GM12874 (cell line): ENCODE measurements around the gene TUBE1.

Source experiments
- TF ChIP-seq, protein P1 (sequence below): IDR thresholded peaks from 2 replicates; pipeline ENCODE4 v1.5.1; 2011; ENCODE audit warnings: low read depth, mild to moderate bottlenecking, control low read depth, low read length, moderate library complexity; ENCODE audit not compliant: insufficient read depth

The TUBE1 gene

DNA sequence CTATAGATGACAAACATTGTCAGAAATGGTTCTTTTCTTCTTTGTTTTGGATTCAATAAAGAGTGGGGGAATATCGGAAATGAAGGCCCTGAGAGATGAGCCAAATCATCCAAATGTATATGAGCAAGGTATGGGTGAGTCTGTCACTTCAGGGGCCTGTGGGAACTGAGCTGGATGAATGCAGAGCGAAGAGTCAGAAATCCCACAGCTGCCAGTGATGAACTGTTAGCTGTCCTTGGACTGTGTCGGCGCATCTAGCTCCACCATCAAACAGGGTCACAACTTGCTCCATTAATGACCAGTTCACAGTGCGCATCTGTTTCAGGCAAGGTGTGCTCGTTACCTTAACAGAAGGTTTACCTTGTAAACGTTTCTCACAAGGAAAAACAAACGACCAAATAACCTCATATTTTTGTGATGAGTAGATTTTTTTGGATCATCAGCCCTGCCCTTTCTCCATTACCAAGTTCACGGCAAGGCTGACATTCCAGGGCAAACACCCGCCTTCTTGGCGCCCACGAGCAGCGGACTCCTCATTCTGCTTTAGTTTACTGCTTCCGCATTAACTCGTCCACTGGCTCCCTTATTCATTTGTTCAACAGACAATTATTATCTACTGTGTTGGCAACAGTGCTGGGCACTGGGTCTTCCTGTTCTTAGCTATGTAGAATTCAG, 48.4 kb downstream of the TUBE1 start:
- TF ChIP-seq, protein P1, sequence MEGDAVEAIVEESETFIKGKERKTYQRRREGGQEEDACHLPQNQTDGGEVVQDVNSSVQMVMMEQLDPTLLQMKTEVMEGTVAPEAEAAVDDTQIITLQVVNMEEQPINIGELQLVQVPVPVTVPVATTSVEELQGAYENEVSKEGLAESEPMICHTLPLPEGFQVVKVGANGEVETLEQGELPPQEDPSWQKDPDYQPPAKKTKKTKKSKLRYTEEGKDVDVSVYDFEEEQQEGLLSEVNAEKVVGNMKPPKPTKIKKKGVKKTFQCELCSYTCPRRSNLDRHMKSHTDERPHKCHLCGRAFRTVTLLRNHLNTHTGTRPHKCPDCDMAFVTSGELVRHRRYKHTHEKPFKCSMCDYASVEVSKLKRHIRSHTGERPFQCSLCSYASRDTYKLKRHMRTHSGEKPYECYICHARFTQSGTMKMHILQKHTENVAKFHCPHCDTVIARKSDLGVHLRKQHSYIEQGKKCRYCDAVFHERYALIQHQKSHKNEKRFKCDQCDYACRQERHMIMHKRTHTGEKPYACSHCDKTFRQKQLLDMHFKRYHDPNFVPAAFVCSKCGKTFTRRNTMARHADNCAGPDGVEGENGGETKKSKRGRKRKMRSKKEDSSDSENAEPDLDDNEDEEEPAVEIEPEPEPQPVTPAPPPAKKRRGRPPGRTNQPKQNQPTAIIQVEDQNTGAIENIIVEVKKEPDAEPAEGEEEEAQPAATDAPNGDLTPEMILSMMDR = no peak

DNA sequence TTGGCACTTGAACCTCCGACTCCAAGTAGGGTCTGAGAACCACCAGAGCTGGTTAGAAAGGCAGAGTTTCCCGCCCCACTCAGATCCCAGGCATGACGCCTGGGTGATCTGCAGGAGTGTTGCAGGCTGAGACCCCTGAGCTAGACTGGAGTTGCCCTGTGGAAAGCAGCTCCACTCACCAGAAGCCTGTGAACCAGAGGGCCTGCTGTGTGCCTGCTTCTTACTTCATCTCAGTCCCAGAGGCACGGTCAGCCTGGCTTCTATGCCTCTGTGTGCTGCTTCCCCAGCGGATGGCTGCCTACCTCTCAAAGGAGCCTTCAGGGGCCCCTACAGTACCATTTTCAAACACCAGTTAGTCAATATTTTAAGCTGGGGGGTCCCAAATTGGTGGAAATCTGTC, 49.0 kb downstream of the TUBE1 start:
- TF ChIP-seq, protein P1 = no peak

DNA sequence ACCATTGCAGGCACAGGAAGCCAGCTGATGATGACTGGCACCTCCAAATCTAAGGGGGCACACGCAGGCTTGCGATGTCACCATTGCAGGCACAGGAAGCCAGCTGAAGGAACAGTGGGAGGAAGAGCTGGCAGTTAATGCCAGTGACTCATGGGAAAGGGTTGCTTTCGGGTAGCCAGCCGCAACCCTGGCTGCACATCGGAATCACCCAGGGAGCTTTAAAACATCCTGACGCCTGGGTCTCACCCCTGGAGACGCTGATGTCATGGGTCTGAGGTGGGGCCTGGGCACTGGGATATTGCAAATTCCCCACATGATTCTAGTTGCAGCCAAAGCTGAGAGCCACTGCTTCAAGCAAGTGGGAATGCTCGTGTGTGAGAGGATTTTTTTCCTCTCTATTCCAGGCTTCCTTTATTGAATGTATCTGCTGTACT, 49.5 kb downstream of the TUBE1 start:
- TF ChIP-seq, protein P1 = no peak

DNA sequence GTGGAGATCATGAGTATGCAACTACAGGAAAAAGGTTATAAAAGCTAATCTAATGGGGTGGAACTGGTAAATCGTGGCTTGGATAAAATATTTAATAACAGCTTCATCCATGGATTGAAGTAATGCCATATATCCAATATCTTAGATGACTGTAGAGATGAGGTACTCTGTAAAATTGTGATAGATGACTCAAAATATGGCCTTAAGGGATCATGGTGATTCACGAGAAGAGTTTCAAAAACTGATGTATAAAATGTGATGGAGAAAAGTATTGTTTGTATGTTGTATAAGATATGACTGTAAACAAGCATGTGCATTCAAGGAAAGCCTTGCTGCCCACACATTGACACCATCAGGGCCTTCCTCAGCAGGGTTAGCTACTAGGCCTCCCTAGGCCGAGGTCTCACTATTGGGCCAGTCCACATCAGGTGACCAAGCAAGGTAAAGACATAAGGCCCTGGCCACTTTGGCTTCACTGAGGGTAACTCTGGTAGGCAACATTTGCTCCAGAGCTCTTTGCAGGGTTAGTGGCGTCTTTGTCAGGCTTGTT, 51.1 kb downstream of the TUBE1 start:
- TF ChIP-seq, protein P1 = no peak

DNA sequence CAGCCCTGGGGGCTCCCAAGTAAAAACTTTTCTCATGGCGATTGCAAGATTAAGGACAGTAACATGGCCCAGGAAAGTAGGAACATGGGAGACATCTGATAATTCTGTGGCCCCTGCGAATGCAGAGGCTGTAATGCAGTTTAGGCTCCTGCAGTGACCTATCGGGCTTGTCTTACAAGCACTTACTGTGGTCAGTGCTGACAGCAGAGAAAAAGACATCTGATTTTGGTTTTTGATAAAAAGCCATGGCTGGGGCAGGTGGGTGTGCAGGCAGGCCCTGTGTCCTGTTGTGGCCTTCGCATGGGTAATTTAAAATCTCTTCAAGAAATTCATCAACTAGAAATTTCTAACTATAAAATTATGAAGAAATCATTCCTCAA, 52.7 kb downstream of the TUBE1 start:
- TF ChIP-seq, protein P1 = no peak

DNA sequence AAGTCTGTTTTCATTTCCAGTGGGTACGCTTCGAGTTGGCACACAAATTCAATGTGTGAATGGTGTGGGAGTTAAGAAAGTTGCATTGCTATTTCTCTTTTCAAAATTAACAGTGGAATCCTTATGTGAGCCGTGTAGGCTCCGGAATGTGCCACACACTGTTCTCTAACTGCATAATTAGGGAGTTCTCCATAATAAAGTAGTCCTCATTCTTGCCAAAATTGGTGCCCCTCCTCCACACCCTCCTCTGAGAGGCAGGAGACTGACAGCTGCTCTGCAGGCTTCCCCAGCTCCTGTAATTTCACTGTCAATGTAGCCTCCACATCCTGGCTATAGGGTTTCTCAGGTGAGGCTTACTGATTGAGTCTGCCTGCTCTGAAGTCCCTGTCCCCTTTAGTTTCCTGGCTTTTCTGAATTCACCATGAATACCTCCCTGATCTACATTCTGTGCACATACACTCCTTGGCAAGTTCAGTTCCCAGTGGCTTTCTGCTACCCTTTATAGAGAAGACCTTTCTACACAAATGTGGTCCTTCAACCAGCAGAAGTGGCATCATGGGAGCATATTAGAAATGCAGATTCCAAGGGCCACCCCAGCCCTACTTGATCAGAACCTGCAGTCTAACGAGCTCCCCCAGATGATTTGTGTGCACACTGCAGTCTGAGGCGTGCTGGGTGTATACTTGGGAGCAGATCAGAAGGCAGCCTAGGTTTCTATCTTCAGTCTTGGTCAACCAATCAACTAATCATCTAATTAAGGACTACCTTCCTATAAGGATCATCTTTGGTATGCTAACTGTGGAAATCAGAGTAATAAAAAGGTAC, 53.3 kb downstream of the TUBE1 start:
- TF ChIP-seq, protein P1 = no peak

DNA sequence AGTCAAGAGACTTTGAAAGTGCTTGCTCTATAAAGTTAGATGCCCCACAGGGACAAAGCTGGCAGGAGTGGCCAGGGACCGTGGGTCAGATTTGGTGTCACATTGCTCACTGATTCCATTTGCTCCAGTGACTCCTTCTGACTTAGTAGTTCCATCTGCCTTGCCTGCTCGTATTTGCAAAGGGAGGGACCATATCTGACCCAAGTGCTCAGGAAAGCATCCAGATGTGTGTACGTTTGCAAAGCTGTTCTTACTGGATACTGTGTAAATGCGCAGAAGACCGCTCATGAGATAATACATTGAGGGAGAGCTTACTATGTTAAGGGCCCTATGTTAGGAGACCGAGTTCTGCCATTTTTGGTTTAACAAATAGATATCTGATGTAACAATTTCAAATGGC, 54.6 kb downstream of the TUBE1 start:
- TF ChIP-seq, protein P1 = no peak
